ENCODE data around the gene HIGD1B. TPM values are rescaled to one million over a fixed set of nuclear protein-coding genes. Genes with fewer than 3 reads are reported as not detected.

HIGD1B gene
- total and polyA plus RNA-seq, 2 of the 13 experiments (the other 11 are each of a cell fraction or from before 2014, with no cell fraction given) = not detected

DNA sequence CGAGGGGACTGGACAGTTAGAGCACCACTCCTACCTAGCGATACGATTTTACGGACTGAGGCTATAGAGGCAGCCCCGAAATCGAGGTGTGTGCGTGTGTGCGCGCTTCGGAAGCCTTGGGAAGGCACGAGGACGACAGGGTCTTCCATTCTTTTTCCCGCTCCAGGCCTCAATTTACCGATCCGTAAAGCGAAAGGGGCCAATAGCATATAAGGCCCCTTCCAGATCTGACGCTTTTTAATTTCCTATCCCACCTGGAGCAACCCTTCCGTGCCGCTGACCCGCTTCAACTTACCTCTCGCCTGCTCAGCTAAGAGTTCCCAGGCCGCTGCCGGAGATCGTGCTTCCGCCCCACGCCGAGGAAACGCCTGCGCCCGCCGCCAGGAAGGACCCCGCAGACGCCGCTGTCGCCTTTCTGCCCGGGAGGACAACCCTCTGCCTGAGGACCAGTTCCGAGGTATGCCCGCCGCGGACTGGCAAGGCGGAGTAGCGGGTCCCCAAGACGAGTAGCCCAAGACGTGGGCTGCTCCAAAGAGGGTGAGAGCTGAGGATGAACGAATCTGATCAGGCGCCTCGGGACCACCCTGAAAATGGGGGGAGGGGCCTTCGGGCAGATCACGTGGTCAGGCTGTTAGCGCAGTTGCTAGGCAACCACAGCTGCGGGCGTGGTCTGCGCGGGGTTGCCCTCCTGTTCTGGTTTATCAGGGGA lies 51.5 kb downstream of the HIGD1B start, which contains the start of gene EFTUD2 (continued):
- TF ChIP-seq ZNF766 (CRISPR knock-in tag; IDR thresholded peaks at IDR 0.05; ENCODE audit: borderline replicate concordance) = peak; percentile 90
- peak; percentile 62 for TF ChIP-seq ATF3 (CRISPR knock-in tag; IDR thresholded peaks at IDR 0.05)
- no peak for TF ChIP-seq SRSF1 (optimal IDR thresholded peaks at IDR 0.05; ENCODE audit: low read depth, low read length)
- TF ChIP-seq, protein P1, sequence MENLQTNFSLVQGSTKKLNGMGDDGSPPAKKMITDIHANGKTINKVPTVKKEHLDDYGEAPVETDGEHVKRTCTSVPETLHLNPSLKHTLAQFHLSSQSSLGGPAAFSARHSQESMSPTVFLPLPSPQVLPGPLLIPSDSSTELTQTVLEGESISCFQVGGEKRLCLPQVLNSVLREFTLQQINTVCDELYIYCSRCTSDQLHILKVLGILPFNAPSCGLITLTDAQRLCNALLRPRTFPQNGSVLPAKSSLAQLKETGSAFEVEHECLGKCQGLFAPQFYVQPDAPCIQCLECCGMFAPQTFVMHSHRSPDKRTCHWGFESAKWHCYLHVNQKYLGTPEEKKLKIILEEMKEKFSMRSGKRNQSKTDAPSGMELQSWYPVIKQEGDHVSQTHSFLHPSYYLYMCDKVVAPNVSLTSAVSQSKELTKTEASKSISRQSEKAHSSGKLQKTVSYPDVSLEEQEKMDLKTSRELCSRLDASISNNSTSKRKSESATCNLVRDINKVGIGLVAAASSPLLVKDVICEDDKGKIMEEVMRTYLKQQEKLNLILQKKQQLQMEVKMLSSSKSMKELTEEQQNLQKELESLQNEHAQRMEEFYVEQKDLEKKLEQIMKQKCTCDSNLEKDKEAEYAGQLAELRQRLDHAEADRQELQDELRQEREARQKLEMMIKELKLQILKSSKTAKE (CRISPR knock-in tag; IDR thresholded peaks at IDR 0.05; ENCODE audit: borderline replicate concordance) = peak; percentile 86
- peak; percentile 71 for TF ChIP-seq ZNF800 (CRISPR knock-in tag; IDR thresholded peaks at IDR 0.05)
- TF ChIP-seq MYC (CRISPR knock-in tag; IDR thresholded peaks at IDR 0.05; ENCODE audit: borderline replicate concordance) = peak; percentile 99
- TF ChIP-seq, protein P2, sequence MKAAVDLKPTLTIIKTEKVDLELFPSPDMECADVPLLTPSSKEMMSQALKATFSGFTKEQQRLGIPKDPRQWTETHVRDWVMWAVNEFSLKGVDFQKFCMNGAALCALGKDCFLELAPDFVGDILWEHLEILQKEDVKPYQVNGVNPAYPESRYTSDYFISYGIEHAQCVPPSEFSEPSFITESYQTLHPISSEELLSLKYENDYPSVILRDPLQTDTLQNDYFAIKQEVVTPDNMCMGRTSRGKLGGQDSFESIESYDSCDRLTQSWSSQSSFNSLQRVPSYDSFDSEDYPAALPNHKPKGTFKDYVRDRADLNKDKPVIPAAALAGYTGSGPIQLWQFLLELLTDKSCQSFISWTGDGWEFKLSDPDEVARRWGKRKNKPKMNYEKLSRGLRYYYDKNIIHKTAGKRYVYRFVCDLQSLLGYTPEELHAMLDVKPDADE (CRISPR knock-in tag; IDR thresholded peaks at IDR 0.05) = peak; percentile 60; the same call in 1 of the 2 replicates
- no peak for TF ChIP-seq PRMT3 (CRISPR knock-in tag; IDR thresholded peaks at IDR 0.05; ENCODE audit: borderline replicate concordance, low read depth)
- TF ChIP-seq ZNF350 (CRISPR knock-in tag; IDR thresholded peaks at IDR 0.05; ENCODE audit: borderline replicate concordance, low read depth) = peak; percentile 100
- TF ChIP-seq, protein P3, sequence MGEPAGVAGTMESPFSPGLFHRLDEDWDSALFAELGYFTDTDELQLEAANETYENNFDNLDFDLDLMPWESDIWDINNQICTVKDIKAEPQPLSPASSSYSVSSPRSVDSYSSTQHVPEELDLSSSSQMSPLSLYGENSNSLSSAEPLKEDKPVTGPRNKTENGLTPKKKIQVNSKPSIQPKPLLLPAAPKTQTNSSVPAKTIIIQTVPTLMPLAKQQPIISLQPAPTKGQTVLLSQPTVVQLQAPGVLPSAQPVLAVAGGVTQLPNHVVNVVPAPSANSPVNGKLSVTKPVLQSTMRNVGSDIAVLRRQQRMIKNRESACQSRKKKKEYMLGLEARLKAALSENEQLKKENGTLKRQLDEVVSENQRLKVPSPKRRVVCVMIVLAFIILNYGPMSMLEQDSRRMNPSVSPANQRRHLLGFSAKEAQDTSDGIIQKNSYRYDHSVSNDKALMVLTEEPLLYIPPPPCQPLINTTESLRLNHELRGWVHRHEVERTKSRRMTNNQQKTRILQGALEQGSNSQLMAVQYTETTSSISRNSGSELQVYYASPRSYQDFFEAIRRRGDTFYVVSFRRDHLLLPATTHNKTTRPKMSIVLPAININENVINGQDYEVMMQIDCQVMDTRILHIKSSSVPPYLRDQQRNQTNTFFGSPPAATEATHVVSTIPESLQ (CRISPR knock-in tag; conservative IDR thresholded peaks at IDR 0.05) = peak; percentile 88; the same call in 1 of the 2 replicates
- TF ChIP-seq, protein P4, sequence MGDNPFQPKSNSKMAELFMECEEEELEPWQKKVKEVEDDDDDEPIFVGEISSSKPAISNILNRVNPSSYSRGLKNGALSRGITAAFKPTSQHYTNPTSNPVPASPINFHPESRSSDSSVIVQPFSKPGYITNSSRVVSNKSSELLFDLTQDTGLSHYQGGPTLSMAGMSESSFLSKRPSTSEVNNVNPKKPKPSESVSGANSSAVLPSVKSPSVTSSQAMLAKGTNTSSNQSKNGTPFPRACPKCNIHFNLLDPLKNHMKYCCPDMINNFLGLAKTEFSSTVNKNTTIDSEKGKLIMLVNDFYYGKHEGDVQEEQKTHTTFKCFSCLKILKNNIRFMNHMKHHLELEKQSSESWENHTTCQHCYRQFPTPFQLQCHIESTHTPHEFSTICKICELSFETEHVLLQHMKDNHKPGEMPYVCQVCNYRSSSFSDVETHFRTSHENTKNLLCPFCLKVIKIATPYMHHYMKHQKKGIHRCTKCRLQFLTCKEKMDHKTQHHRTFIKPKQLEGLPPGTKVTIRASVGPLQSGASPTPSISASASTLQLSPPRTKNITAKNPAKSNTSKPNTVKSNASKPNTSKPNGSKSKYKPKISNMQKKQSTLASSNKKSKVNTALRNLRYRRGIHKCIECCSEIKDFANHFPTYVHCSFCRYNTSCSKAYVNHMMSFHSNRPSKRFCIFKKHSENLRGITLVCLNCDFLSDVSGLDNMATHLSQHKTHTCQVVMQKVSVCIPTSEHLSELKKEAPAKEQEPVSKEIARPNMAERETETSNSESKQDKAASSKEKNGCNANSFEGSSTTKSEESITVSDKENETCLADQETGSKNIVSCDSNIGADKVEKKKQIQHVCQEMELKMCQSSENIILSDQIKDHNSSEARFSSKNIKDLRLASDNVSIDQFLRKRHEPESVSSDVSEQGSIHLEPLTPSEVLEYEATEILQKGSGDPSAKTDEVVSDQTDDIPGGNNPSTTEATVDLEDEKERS (CRISPR knock-in tag; IDR thresholded peaks at IDR 0.05) = 0 out of 2 replicates have a peak, but pooled peaks have one; percentile 61
- no peak; the same call in 1 of the 2 replicates for TF ChIP-seq NFE2L1 (CRISPR knock-in tag; IDR thresholded peaks at IDR 0.05; ENCODE audit: borderline replicate concordance)
- peak; percentile 87 for TF ChIP-seq ZNF331 (CRISPR knock-in tag; IDR thresholded peaks at IDR 0.05)
- peak; percentile 98; the same call in 1 of the 2 replicates for TF ChIP-seq ZNF556 (CRISPR knock-in tag; IDR thresholded peaks at IDR 0.05; ENCODE audit: borderline replicate concordance)
- TF ChIP-seq SRF (IDR thresholded peaks at IDR 0.05; ENCODE audit: low read depth, low read length) = peak; percentile 80
- peak; percentile 97 for TF ChIP-seq ZNF580 (CRISPR knock-in tag; IDR thresholded peaks at IDR 0.05; ENCODE audit: borderline replicate concordance, low read depth)

All from HepG2 (cell line).